ENCODE data around the gene PIAS3. TPM values are rescaled to one million over a fixed set of nuclear protein-coding genes. Genes with fewer than 3 reads are reported as not detected.

The PIAS3 gene
- total and polyA plus RNA-seq, 10 of the 15 experiments (the other 5 are each of a cell fraction or from before 2014, with no cell fraction given), result 0.85 to 14.9 (median 10.6) TPM

- FAIRE-seq (no peak), ATAC-seq (no peak), DNase-seq (ENCODE audit: low read depth, low spot score) (no peak)
- H3K9me3 ChIP-seq (replicated peaks; ENCODE audit: control insufficient read depth, insufficient read depth, low read length), result no peaks in the 10 kb centered on the region
- intact Hi-C loops (cut with micrococcal nuclease; ENCODE audit: unreplicated experiment), result no loop called here
- no peak overlapping the region for H2AFZ ChIP-seq (ENCODE audit: control insufficient read depth, low read depth, low read length)
- ChIA-PET CTCF (interaction anchor here (0.6 to 5.9 kb wide), 6 partner anchors 19 to 143 kb away, joined by 3 to 66 read pairs (median 26); partner anchors contain the start of genes ITGA10 and NUDT17), RAD21 (ENCODE audit: unreplicated experiment) (interaction anchor here (1.5 kb wide), 1 partner anchor 128 kb away, joined by 3 read pairs; no protein-coding TSS in a partner anchor), POLR2A (interaction anchor here (0.6 to 0.7 kb wide), 4 partner anchors 8 to 123 kb away, joined by 3 to 8 read pairs (median 6); partner anchors contain the start of genes ANKRD34A and POLR3GL), SMC1A (ENCODE audit: uncharacterized antibody, unreplicated experiment) (no interaction called here)
- no peak overlapping the region for H3K4me2 ChIP-seq (ENCODE audit: control insufficient read depth, insufficient read depth)
- no peaks in the 10 kb centered on the region for H3K79me2 ChIP-seq (ENCODE audit: control insufficient read depth, insufficient read depth, low read length)
- H3K27ac ChIP-seq (ENCODE audit: control insufficient read depth, insufficient read depth), result no peak overlapping the region
- WGBS (ENCODE audit: insufficient coverage, insufficient replicate concordance, low lambda C conversion rate, missing lambda C conversion rate), result 87% methylated on average over 3 of the region's 3 CpGs
- BruUV-seq (replicated peaks), result no TSS peak
- no peaks in the 10 kb centered on the region for H4K20me1 ChIP-seq (ENCODE audit: control insufficient read depth, insufficient read depth)
- H3K9ac ChIP-seq (ENCODE audit: control insufficient read depth, insufficient read depth, low read length), result no peak overlapping the region
- H3K4me1 ChIP-seq (ENCODE audit: control insufficient read depth, insufficient read depth, low read length), result no peaks in the 10 kb centered on the region
- TF ChIP-seq EGR1 (IDR thresholded peaks at IDR 0.05; ENCODE audit: borderline replicate concordance in 1 of 2, low read depth in 2 of 2, low read length in 2 of 2), result no peak
- TF ChIP-seq BACH1 (IDR thresholded peaks at IDR 0.05; ENCODE audit: borderline replicate concordance), result no peak
- H3K27me3 ChIP-seq (replicated peaks in 1 of 2; ENCODE audit: control insufficient read depth in 2 of 2, insufficient read depth in 2 of 2, low read length in 1 of 2), result peaks cover 0 to 5% of the 10 kb centered on the region in 2 experiments; a peak in 2 of 4 replicates
- in situ Hi-C loops (cut with MboI), result no loop called here
- H3K36me3 ChIP-seq (ENCODE audit: control insufficient read depth in 2 of 2, insufficient read depth in 2 of 2, low read length in 1 of 2), result no peaks in the 10 kb centered on the region
- no peak overlapping the region for H3K4me3 ChIP-seq
Observed at GRCh38 chr1:145889722-145890121, 30.8 kb upstream of the PIAS3 start.

- RAD21 ChIA-PET (ENCODE audit: unreplicated experiment), result no interaction called here
- WGBS (ENCODE audit: insufficient coverage, insufficient replicate concordance, low lambda C conversion rate, missing lambda C conversion rate), result 59% methylated on average over 5 of the region's 5 CpGs
- H3K4me2 ChIP-seq (ENCODE audit: control insufficient read depth, insufficient read depth), result no peak overlapping the region
- TF ChIP-seq ZBTB4 (CRISPR knock-in tag; IDR thresholded peaks at IDR 0.05), result no peak
- TF ChIP-seq RBBP5 (conservative IDR thresholded peaks at IDR 0.05), result no peak
- no peak for TF ChIP-seq ZBTB33 (IDR thresholded peaks at IDR 0.05)
- TF ChIP-seq ZNF24 (IDR thresholded peaks at IDR 0.05), result no peak
- TF ChIP-seq HSF1 (IDR thresholded peaks at IDR 0.05; ENCODE audit: low read depth, low read length), result no peak
- TF ChIP-seq IRF3 (IDR thresholded peaks at IDR 0.05), result no peak
- TF ChIP-seq ATF7 (IDR thresholded peaks at IDR 0.05; ENCODE audit: low read depth), result no peak
Observed at GRCh38 chr1:145887631-145888030, 28.8 kb upstream of the PIAS3 start.

More at GRCh38 chr1:145887631-145888030, 28.8 kb upstream of the PIAS3 start:
- Histone ChIP-seq H3K4me1 (ENCODE audit: control insufficient read depth, insufficient read depth, low read length) (no peaks in the 10 kb centered on the region), H3K27ac (ENCODE audit: control insufficient read depth, insufficient read depth) (no peak overlapping the region), H3K36me3 (ENCODE audit: control insufficient read depth in 2 of 2, insufficient read depth in 2 of 2, low read length in 1 of 2) (no peaks in the 10 kb centered on the region), H3K27me3 (replicated peaks in 1 of 2; ENCODE audit: control insufficient read depth in 2 of 2, insufficient read depth in 2 of 2, low read length in 1 of 2) (peaks cover 2 to 7% of the 10 kb centered on the region in 2 experiments; a peak in 2 of 4 replicates), H3K79me2 (ENCODE audit: control insufficient read depth, insufficient read depth, low read length) (no peaks in the 10 kb centered on the region), H3K9ac (ENCODE audit: control insufficient read depth, insufficient read depth, low read length) (no peak overlapping the region), H2AFZ (ENCODE audit: control insufficient read depth, low read depth, low read length) (no peak overlapping the region), H4K20me1 (ENCODE audit: control insufficient read depth, insufficient read depth) (no peaks in the 10 kb centered on the region), H3K4me3 (no peak overlapping the region), H3K9me3 (replicated peaks; ENCODE audit: control insufficient read depth, insufficient read depth, low read length) (no peaks in the 10 kb centered on the region)
- intact Hi-C loops (cut with micrococcal nuclease; ENCODE audit: unreplicated experiment) (no loop called here), in situ Hi-C loops (cut with MboI) (no loop called here)
- POLR2A ChIA-PET, result no interaction called here
- SMC1A ChIA-PET (ENCODE audit: uncharacterized antibody, unreplicated experiment), result no interaction called here
- FAIRE-seq (no peak), DNase-seq (ENCODE audit: low read depth, low spot score) (no peak), ATAC-seq (no peak)
- CTCF ChIA-PET, result interaction anchor here (1.2 to 5.9 kb wide), 3 partner anchors 21 to 42 kb away, joined by 6 to 66 read pairs (median 9); partner anchors contain the start of genes ITGA10 and NUDT17
- no TSS peak for BruUV-seq (replicated peaks)
